ENCODE measurements around the gene POLR1B.

Gene POLR1B

GRCh38 chr2:112579241-112579640 lies 37.0 kb downstream of the POLR1B start:
- CTCF ChIA-PET = no interaction called here
- DNase-seq (ENCODE audit: extremely low spot score) = no peak

GRCh38 chr2:112580084-112580483 lies 37.8 kb downstream of the POLR1B start:
- CTCF ChIA-PET = interaction anchor here (1.0 to 1.5 kb wide), 3 partner anchors 35 to 145 kb away, joined by 3 to 4 read pairs (median 3); no protein-coding TSS in a partner anchor
- DNase-seq (ENCODE audit: extremely low spot score) = no peak
- POLR2A ChIA-PET = no interaction called here
- TF ChIP-seq, protein P1, sequence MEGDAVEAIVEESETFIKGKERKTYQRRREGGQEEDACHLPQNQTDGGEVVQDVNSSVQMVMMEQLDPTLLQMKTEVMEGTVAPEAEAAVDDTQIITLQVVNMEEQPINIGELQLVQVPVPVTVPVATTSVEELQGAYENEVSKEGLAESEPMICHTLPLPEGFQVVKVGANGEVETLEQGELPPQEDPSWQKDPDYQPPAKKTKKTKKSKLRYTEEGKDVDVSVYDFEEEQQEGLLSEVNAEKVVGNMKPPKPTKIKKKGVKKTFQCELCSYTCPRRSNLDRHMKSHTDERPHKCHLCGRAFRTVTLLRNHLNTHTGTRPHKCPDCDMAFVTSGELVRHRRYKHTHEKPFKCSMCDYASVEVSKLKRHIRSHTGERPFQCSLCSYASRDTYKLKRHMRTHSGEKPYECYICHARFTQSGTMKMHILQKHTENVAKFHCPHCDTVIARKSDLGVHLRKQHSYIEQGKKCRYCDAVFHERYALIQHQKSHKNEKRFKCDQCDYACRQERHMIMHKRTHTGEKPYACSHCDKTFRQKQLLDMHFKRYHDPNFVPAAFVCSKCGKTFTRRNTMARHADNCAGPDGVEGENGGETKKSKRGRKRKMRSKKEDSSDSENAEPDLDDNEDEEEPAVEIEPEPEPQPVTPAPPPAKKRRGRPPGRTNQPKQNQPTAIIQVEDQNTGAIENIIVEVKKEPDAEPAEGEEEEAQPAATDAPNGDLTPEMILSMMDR (IDR thresholded peaks at IDR 0.05; ENCODE audit: control extremely low read depth, extremely low read depth, low read depth, missing control alignments) = no peak

More at GRCh38 chr2:112579241-112579640, 37.0 kb downstream of the POLR1B start:
- TF ChIP-seq, protein P1 (IDR thresholded peaks at IDR 0.05; ENCODE audit: control extremely low read depth, extremely low read depth, low read depth, missing control alignments) = no peak
- POLR2A ChIA-PET = no interaction called here

DNA sequence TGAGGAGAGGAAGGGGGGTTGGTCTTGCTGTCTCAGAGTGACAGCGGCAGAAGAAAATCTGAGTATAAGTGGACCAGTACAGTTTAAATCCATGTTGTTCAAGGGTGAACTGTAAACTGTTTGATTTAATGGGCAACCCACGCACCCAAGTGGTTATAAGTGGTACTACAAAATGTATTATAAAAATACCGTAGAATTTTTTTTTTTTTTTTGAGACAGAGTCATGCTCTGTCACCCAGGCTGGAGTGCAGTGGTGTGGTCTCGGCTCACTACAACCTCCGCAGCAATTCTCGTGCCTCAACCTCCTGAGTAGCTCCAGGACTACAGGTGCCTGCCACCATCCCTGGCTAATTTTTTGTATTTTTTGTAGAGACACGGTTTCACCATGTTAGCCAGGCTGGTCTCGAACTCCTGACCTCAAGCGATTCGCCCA lies 40.1 kb downstream of the POLR1B start:
- no peak for DNase-seq (ENCODE audit: extremely low spot score)
- CTCF ChIA-PET = interaction anchor here (1.0 to 2.7 kb wide), 3 partner anchors 63 to 326 kb away, joined by 3 to 12 read pairs (median 4); no protein-coding TSS in a partner anchor
- TF ChIP-seq, protein P1 (IDR thresholded peaks at IDR 0.05; ENCODE audit: control extremely low read depth, extremely low read depth, low read depth, missing control alignments) = peak; percentile 45
- POLR2A ChIA-PET = no interaction called here

- CTCF ChIA-PET = interaction anchor here (0.8 to 3.1 kb wide), 11 partner anchors 11 to 533 kb away, joined by 3 to 40 read pairs (median 4); no protein-coding TSS in a partner anchor
- TF ChIP-seq, protein P1 (IDR thresholded peaks at IDR 0.05; ENCODE audit: control extremely low read depth, extremely low read depth, low read depth, missing control alignments) = no peak
- DNase-seq (ENCODE audit: extremely low spot score) = no peak
- POLR2A ChIA-PET = no interaction called here
These were observed 41.4 kb downstream of the POLR1B start for GRCh38 chr2:112583497-112584133.

DNA sequence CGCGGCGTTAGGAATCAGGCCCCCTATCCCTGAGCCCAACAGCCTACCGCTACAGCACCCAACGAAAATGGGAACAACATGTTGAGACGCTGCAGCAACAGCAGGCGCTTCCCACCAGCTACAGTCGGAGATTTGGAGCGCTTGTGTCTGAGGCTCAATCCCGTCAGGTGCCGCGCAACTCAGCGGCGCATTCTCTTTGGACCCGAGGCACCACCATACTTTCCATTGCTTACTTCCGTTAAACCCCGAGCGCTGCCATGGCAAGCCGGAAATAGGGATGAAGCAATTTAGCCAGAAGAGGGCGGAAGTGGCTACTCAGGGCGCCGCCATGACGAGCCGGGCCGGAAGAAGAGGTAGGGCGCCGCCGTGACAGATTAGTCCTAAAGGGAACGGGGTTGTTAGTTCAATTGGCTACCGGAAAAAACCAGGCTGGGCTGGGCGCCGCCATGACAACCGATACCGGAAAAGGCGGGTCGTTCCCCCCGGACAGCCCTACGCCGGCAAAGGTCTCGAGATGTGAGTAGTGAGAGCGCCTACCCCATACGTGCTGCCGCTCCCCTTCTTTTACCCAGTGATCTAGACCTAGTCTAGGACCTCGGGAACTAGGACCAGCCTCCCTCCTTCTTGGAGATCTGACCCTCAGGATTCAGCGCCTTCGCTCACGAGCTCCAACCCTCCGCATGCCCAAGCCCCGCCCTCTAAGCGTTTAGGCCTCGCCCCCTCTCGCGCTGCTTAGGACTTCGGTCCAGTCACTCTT lies 42.0 kb downstream of the POLR1B start, which contains the start of gene CHCHD5:
TSS of gene CHCHD5 (plus strand) at position 476 of the 757 bp plus-strand sequence. CDS start at position 515, 39 bp downstream.
- CTCF ChIA-PET = interaction anchor here (1.0 to 3.1 kb wide), 15 partner anchors 9 to 534 kb away, joined by 3 to 40 read pairs (median 4); partner anchors contain the start of gene SLC20A1

GRCh38 chr2:112584891-112585250 lies 42.6 kb downstream of the POLR1B start:
- DNase-seq (ENCODE audit: extremely low spot score) = no peak
- CTCF ChIA-PET = interaction anchor here (1.0 to 3.1 kb wide), 9 partner anchors 9 to 300 kb away, joined by 3 to 40 read pairs (median 4); partner anchors contain the start of gene SLC20A1
- TF ChIP-seq, protein P1 (IDR thresholded peaks at IDR 0.05; ENCODE audit: control extremely low read depth, extremely low read depth, low read depth, missing control alignments) = no peak
- POLR2A ChIA-PET = no interaction called here

More for the DNA sequence above, 42.0 kb downstream of the POLR1B start, which contains the start of gene CHCHD5:
- TF ChIP-seq, protein P1 (IDR thresholded peaks at IDR 0.05; ENCODE audit: control extremely low read depth, extremely low read depth, low read depth, missing control alignments) = no peak
- DNase-seq (ENCODE audit: extremely low spot score) = peak; percentile 91
- POLR2A ChIA-PET = no interaction called here
